Lung (tissue), 12 donors: ENCODE results near the gene ZNF175. TPM values are rescaled to one million over a fixed set of nuclear protein-coding genes. Genes with fewer than 3 reads are reported as not detected.

Experiments used
- ATAC-seq: fragments of 200-7000 bp; cut with Tn5 transposase; one replicate; pipeline ENCODE4 v1.9.1; 2020; ENCODE audit warnings: moderate number of reproducible peaks; ENCODE audit not compliant: insufficient read depth, low FRiP score
- DNase-seq, 3 donors: peaks; one replicate each; pipeline ENCODE4 v3.0.0-alpha.2; 2013 to 2017
- H3K27ac ChIP-seq, 2 donors: one replicate each; pipeline ENCODE4 v1.5.1; 2013; ENCODE audit warnings: mild to moderate bottlenecking in 2 of 2, moderate library complexity in 2 of 2, control low read depth in 1 of 2, inconsistent platforms in 1 of 2, low read depth in 1 of 2, low read length in 1 of 2
- H3K27me3 ChIP-seq, 3 donors: one replicate each; pipeline ENCODE4 v1.5.1; 2013; ENCODE audit warnings: low read length in 2 of 3; ENCODE audit not compliant: control insufficient read depth in 3 of 3, insufficient read depth in 3 of 3
- H3K36me3 ChIP-seq, 4 donors: one replicate each; pipeline ENCODE4 v1.5.1; 2013; ENCODE audit warnings: low read length in 4 of 4, mild to moderate bottlenecking in 1 of 4, moderate library complexity in 1 of 4; ENCODE audit not compliant: control insufficient read depth in 4 of 4, insufficient read depth in 4 of 4
- H3K4me1 ChIP-seq, 5 donors: one replicate each; pipeline ENCODE4 v1.5.1; 2013; ENCODE audit warnings: low read length in 5 of 5, mild to moderate bottlenecking in 2 of 5, moderate library complexity in 1 of 5; ENCODE audit not compliant: control insufficient read depth in 5 of 5, insufficient read depth in 5 of 5
- H3K4me3 ChIP-seq: one replicate; pipeline ENCODE4 v1.5.1; 2013; ENCODE audit warnings: mild to moderate bottlenecking, control low read depth, moderate library complexity
- H3K9ac ChIP-seq, 2 donors: one replicate each; pipeline ENCODE4 v1.5.1; 2013; ENCODE audit warnings: low read length in 2 of 2, control low read depth in 1 of 2; ENCODE audit not compliant: insufficient read depth in 1 of 2
- H3K9me3 ChIP-seq, 4 donors: one replicate each; pipeline ENCODE4 v1.5.1; 2013; ENCODE audit warnings: low read length in 3 of 4, mild to moderate bottlenecking in 1 of 4, moderate library complexity in 1 of 4; ENCODE audit not compliant: control insufficient read depth in 4 of 4, insufficient read depth in 3 of 4
- CTCF ChIP-seq: IDR thresholded peaks from 2 replicates; pipeline ENCODE4 v1.5.1; 2012; ENCODE audit warnings: mild to moderate bottlenecking; ENCODE audit errors: control extremely low read depth, extremely low read depth
- WGBS, 2 donors: extraction: QIAGEN DNeasy Blood & Tissue Kit; methylation state at CpG; one replicate each; pipeline ENCODE4 v1.1.7; 2013; 5-methylcytosine and 5-hydroxymethylcytosine counted together
- polyA plus RNA-seq, 2 donors: library from polyadenylated mRNA; stranded (reverse); fragments of 200-250 nt; gene quantifications; one replicate each; pipeline ENCODE4 v1.2.1, GENCODE V29; 2013
- total RNA-seq, 2 donors: library from RNA; depleted of rRNA in 1 of 2; stranded (reverse); fragments of >200 nt in 1 of 2; gene quantifications; one replicate each; pipeline ENCODE4 v1.2.1, GENCODE V29; 2014 to 2021
- donor health status: control.
- donor health status: control.
- donor health status: Bipolar disorder and iron deficiency.
- donor health status: healthy.
- donor health status: DM: yes; HTN: yes; CAD: no.

Gene ZNF175
- total and polyA plus RNA-seq, 4 donors: 2.5 to 11.4 (median 5.9) TPM

GRCh38 chr19:51600940-51601580 is 30.0 kb downstream of the ZNF175 start:
- Histone ChIP-seq H3K36me3 (no peaks in the 10 kb centered on the region), H3K4me3 (no peak overlapping the region), H3K27me3 (peaks cover 0 to 23% (median 10%) of the 10 kb centered on the region in 3 donors), H3K27ac (no peak overlapping the region), H3K9me3 (peaks cover 0 to 5% (median 0%) of the 10 kb centered on the region in 4 donors), H3K9ac (no peak overlapping the region), H3K4me1 (no peaks in the 10 kb centered on the region)
- ATAC-seq: no peak
- DNase-seq: peak in 1 of 3 donors; percentile 4
- 9 to 14% methylated on average over 59 of the region's 59 CpGs for WGBS, 2 donors
- no peak for TF ChIP-seq CTCF

GRCh38 chr19:51602189-51602854 is 31.2 kb downstream of the ZNF175 start:
- no peaks in the 10 kb centered on the region for H3K4me1 ChIP-seq
- no peak overlapping the region for H3K27ac ChIP-seq
- TF ChIP-seq CTCF: no peak
- no peaks in the 10 kb centered on the region for H3K36me3 ChIP-seq
- peaks cover 0 to 5% (median 0%) of the 10 kb centered on the region in 4 donors for H3K9me3 ChIP-seq
- DNase-seq: no peak
- WGBS, 2 donors: 88 to 93% methylated on average over 20 of the region's 20 CpGs
- peaks cover 0 to 23% (median 10%) of the 10 kb centered on the region in 3 donors for H3K27me3 ChIP-seq
- ATAC-seq: no peak
- no peak overlapping the region for H3K4me3 ChIP-seq
- H3K9ac ChIP-seq: no peak overlapping the region

GRCh38 chr19:51607077-51607476 is 36.0 kb downstream of the ZNF175 start:
- H3K9me3 ChIP-seq: peaks cover 0 to 1% (median 0%) of the 10 kb centered on the region in 4 donors
- WGBS, 2 donors: 56 to 74% methylated on average over 6 of the region's 6 CpGs
- no peak for ATAC-seq

More at GRCh38 chr19:51607077-51607476, 36.0 kb downstream of the ZNF175 start:
- no peak overlapping the region for H3K9ac ChIP-seq
- H3K27ac ChIP-seq: no peak overlapping the region
- no peaks in the 10 kb centered on the region for H3K36me3 ChIP-seq
- DNase-seq: no peak
- TF ChIP-seq CTCF: no peak
- H3K4me3 ChIP-seq: no peak overlapping the region
- H3K27me3 ChIP-seq: peaks cover 0 to 7% (median under 1%) of the 10 kb centered on the region in 3 donors
- H3K4me1 ChIP-seq: no peaks in the 10 kb centered on the region
